LNCAP (cell line): Measurements from ENCODE around the gene EIPR1.

Experiments used
- TF ChIP-seq, protein P1 (sequence below): fragments of 450-650 bp; IDR thresholded peaks from 2 replicates; pipeline ENCODE4 v1.5.1; 2017; ENCODE audit warnings: mild to moderate bottlenecking

EIPR1 gene

DNA sequence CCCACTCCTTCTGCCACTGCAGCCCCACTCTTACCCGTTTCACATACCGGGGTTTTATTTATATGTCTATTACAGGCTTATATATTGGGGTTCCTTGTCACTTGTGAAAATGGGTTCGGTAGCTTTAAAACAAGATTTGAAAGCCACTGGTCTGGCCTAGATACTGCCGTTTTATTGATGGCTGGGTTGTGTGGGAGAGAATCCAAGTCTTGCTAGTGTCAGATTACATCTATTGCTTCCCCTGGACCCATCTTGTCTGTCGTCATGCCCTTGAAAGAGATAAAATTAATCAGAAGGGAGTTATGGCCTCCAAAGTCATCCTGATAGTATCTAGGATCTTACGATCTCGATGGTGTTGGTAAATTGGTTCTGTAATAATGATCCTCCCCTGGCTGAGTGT is 79.4 kb downstream of the EIPR1 start:
- TF ChIP-seq, protein P1, sequence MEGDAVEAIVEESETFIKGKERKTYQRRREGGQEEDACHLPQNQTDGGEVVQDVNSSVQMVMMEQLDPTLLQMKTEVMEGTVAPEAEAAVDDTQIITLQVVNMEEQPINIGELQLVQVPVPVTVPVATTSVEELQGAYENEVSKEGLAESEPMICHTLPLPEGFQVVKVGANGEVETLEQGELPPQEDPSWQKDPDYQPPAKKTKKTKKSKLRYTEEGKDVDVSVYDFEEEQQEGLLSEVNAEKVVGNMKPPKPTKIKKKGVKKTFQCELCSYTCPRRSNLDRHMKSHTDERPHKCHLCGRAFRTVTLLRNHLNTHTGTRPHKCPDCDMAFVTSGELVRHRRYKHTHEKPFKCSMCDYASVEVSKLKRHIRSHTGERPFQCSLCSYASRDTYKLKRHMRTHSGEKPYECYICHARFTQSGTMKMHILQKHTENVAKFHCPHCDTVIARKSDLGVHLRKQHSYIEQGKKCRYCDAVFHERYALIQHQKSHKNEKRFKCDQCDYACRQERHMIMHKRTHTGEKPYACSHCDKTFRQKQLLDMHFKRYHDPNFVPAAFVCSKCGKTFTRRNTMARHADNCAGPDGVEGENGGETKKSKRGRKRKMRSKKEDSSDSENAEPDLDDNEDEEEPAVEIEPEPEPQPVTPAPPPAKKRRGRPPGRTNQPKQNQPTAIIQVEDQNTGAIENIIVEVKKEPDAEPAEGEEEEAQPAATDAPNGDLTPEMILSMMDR: no peak

DNA sequence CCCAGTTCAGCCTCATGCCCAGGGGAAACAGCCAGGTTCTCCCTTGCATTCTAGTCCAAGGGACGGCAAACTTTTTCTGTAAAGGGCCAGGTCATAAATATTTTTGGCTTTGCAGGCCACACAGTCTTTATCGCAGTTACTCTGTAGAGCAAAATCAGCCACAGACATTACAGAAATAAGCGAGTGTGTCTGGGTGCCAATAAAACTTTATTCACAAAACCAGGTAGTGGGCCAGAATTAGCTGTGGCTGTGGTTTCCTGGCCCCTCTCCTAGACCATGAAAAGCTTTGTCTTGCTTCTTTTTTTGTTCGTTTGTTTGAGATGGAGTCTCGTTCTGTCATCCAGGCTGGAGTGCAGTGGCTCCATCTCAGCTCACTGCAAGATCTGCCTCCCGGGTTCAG is 80.1 kb downstream of the EIPR1 start:
- TF ChIP-seq, protein P1: no peak

DNA sequence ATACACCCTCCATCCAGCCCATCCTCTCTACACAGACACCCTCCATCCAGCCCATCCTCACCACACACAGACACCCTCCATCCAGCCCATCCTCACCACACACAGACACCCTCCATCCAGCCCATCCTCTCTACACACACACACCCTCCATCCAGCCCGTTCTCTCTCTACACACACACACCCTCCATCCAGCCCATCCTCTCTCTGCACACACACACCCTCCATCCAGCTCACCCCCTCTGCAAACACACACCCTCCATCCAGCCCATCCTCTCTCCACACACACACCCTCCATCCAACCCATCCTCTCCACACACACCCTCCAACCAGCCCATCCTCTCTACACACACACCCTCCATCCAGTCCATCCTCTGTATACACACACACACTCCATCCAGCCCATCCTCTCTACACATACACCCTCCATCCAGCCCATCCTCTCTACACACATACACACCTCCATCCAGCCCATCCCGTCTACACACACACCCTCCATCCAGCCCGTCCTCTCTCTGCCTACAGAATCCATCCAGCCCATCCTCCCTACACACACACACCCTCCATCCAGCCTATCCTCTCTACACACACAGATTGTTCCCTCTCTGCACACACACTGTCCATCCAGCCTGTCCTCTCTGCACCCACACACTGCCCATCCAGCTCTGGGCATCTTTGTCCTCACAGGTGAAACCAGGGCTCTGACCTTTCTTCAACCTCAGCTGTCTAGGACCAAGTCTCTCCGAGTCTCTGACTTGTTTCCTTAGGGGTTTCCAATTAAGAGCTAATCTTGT is 81.2 kb downstream of the EIPR1 start:
- TF ChIP-seq, protein P1: no peak

DNA sequence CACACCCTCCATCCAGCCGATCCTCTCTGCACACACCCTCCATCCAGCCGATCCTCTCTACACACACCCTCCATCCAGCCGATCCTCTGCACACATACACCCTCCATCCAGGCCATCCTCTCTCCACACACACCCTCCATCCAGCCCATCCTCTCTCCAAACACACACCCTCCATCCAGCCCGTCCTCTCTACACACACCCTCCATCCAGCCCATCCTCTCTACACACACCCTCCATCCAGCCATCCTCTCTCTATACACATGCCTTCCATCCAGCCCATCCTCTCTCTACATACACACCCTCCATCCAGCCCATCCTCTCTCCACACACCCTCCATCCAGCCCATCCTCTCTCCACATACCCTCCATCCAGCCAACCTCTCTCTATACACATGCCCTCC is 83.1 kb downstream of the EIPR1 start:
- TF ChIP-seq, protein P1: no peak

DNA sequence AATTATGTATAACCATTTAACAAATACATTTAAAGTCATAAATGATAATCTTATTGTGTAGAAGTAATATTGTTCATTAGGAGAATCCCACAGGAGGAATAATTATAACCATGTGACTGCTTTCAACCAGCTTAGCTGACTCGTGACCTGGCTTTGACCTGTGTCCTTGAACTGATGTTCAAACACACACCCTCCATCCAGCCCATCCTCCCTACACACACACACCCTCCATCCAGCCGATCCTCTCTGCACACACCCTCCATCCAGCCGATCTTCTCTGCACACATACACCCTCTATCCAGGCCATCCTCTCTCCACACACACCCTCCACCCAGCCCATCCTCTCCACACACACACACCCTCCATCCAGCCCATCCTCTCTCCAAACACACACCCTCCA is 83.5 kb downstream of the EIPR1 start:
- TF ChIP-seq, protein P1: no peak

DNA sequence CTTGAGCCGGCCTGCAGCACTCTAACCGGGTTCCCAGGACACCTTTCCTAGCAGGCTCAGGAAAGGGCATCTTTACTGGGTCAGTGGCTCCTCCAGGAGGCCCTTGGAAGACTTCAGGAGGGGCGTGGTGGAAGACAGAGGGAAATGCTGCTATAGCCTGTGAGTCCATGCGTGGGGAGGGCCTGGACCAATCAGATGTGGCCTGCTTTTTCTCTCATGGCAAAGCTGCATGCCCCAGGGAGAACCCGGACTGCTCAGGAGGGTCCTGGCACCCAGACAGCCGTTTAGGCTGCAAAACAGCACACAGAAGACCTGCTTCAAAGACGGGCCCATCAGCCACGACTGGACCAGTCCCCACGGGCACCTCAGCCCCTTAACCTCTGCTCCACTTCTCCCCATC is 84.4 kb downstream of the EIPR1 start:
- TF ChIP-seq, protein P1: no peak

DNA sequence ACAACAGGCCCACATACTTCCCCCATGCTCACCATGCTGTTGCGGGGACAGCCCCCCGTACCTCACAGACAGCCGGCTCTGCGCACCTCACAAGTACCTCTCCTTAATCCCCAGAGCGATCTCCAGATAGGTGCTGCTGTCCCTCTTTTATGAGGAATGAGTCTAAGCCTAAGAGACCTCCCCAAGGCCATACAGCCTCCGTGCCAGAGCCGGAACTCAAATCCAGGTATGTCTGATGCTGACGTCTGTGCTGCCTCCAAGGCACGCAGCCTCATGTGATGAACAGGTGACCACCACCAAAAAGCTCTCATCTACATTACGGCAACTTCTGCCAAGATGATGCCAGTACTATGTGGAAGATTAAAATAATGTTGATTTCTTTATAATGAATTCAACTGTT is 85.2 kb downstream of the EIPR1 start:
- TF ChIP-seq, protein P1: no peak

DNA sequence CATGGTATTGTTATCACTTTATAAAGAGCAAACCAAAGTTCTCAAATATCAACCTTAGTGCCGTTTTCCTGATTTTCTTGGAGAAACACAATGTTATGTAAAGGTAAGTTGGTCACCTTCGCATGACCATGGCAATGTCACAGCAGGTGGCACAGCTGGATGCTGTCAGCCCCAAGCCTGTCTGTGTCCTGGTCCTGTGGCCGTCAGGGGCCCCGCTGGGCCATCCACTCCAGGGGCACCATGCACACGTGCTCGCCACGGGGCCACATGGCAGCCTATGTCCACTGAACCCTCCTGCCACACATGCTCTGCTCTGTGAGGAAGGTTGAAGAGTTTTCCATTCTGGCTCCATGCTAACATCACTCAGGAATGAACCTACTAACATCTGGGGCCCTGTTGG is 85.9 kb downstream of the EIPR1 start:
- TF ChIP-seq, protein P1: no peak
